Psoas muscle (tissue), 8 donors: ENCODE measurements around the gene YBEY. TPM values are rescaled to one million over a fixed set of nuclear protein-coding genes. Genes with fewer than 3 reads are reported as not detected.
A peak's percentile ranks its signal among the peaks of the same experiment; 100 is the strongest.

ENCODE experiments used
- ATAC-seq, 4 donors: fragments of 200-7000 bp; cut with Tn5 transposase; one replicate each; pipeline ENCODE4 v1.9.1; 2020; ENCODE audit warnings: moderate library complexity in 3 of 4, mild to moderate bottlenecking in 2 of 4
- DNase-seq, 2 donors: peaks; one replicate each; pipeline ENCODE4 v3.0.0-alpha.2; 2020
- H3K27ac ChIP-seq: fragments of 200-600 bp; one replicate; pipeline ENCODE4 v1.8.0; 2022
- H3K27me3 ChIP-seq, 3 donors: fragments of 200-600 bp in 1 of 3; one replicate each; pipeline versions ENCODE4 v1.6.1 to v1.8.0; 2013 to 2022; ENCODE audit warnings: low read length in 2 of 3, mild to moderate bottlenecking in 2 of 3, moderate library complexity in 1 of 3; ENCODE audit not compliant: insufficient read depth in 3 of 3
- H3K36me3 ChIP-seq, 2 donors: fragments of 200-600 bp in 1 of 2; one replicate each; pipeline versions ENCODE4 v1.6.1 to v1.8.0; 2013 to 2022; ENCODE audit warnings: low read depth in 1 of 2, mild to moderate bottlenecking in 1 of 2, moderate library complexity in 1 of 2; ENCODE audit not compliant: insufficient read depth in 1 of 2
- H3K4me1 ChIP-seq: fragments of 200-600 bp; one replicate; pipeline ENCODE4 v1.8.0; 2022
- H3K4me3 ChIP-seq: fragments of 200-600 bp; one replicate; pipeline ENCODE4 v1.8.0; 2022; ENCODE audit warnings: mild to moderate bottlenecking
- H3K9me3 ChIP-seq: fragments of 200-600 bp; one replicate; pipeline ENCODE4 v1.8.0; 2022
- WGBS, 3 donors: extraction: QIAGEN DNeasy Blood & Tissue Kit; methylation state at CpG; one replicate each; pipeline versions ENCODE4 v1.1.6 to v1.1.7; 2013; 5-methylcytosine and 5-hydroxymethylcytosine counted together
- intact Hi-C, 2 donors: fragments of 100-400 bp; cut with DNase I; formaldehyde crosslinking; loops; one replicate each; pipeline versions ENCODE4 v1.11.0 to v1.14.2; 2022
- polyA plus RNA-seq, 3 donors: library from polyadenylated mRNA; stranded (reverse); fragments of 200-250 nt; gene quantifications; one replicate each; pipeline ENCODE4 v1.2.3, GENCODE V29; 2013
- total RNA-seq, 4 donors: library from RNA; stranded (reverse); fragmentation: NEBNext Ultra II Directional in 2 of 4; extraction: Animal tissue kit (Norgen Biotek cat#: 25700) in 2 of 4; gene quantifications; one replicate each; pipeline versions ENCODE4 v1.2.1 to v1.2.4, GENCODE V29; 2021 to 2023
- TF ChIP-seq, protein P1 (sequence below): fragments of 200-600 bp; IDR thresholded peaks from one replicate; pipeline ENCODE4 v1.8.0; 2022; ENCODE audit warnings: antibody characterized with exemption
- donor health status: healthy with polysubstance abuse.
- donor health status: DM: no; HTN: no; CAD: no; lungs with moderate emphysema.
- donor health status: Bipolar disorder and iron deficiency.
- donor health status: healthy.
- donor health status: DM: yes; HTN: yes; CAD: no.
- donor health status: DM: no; HTN: no; CAD: no.
- donor health status: DM: no; HTN: no; CAD: no.
- donor health status: DM: yes; HTN: yes; CAD: no.

The YBEY gene
- total and polyA plus RNA-seq, 7 donors, result 4.7 to 18.2 (median 11.0) TPM

DNA sequence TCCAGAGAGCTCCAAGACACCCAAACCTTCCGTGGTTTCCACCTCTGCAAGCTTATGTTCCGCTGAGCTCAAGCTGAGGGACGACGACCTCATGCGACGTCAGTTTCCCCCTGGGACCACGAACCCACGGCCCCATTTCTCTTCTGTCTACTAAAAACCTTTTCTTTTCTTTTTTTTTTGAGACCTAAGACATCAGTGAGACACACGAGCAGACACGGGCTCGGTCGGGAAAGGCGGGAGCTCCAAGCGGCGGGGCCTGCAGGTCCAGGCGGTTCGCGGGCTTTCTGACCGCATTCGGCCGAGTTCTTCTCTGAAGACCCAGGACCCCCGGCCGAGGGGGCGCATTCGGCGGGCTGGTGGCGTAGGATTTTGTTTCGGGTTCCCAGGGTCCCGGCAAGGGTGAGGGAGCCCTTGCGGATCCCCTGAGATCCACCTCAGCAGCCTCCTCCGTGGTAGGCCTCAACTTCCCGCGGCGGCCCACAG is 37.1 kb downstream of the YBEY start:
- peak overlapping the region; percentile 77 for H3K4me3 ChIP-seq
- no peaks in the 10 kb centered on the region for H3K9me3 ChIP-seq
- peaks cover 24% of the 10 kb centered on the region for H3K4me1 ChIP-seq
- peaks cover 0 to 18% of the 10 kb centered on the region in 2 donors for H3K36me3 ChIP-seq
- TF ChIP-seq, protein P1, sequence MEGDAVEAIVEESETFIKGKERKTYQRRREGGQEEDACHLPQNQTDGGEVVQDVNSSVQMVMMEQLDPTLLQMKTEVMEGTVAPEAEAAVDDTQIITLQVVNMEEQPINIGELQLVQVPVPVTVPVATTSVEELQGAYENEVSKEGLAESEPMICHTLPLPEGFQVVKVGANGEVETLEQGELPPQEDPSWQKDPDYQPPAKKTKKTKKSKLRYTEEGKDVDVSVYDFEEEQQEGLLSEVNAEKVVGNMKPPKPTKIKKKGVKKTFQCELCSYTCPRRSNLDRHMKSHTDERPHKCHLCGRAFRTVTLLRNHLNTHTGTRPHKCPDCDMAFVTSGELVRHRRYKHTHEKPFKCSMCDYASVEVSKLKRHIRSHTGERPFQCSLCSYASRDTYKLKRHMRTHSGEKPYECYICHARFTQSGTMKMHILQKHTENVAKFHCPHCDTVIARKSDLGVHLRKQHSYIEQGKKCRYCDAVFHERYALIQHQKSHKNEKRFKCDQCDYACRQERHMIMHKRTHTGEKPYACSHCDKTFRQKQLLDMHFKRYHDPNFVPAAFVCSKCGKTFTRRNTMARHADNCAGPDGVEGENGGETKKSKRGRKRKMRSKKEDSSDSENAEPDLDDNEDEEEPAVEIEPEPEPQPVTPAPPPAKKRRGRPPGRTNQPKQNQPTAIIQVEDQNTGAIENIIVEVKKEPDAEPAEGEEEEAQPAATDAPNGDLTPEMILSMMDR, result no peak
- intact Hi-C loops, result loop anchor here in 1 of 2 donors (10.0 kb wide), 1 partner anchor 138 kb away; the partner anchor contains the start of gene SPATC1L
- WGBS, 3 donors, result 0 to 1% (median 1%) methylated on average over 31 to 34 of the region's 34 CpGs
- H3K27me3 ChIP-seq, result no peaks in the 10 kb centered on the region
- DNase-seq (no peak), ATAC-seq (peak in 1 of 4 donors; percentile 0)
- peak overlapping the region; percentile 46 for H3K27ac ChIP-seq

DNA sequence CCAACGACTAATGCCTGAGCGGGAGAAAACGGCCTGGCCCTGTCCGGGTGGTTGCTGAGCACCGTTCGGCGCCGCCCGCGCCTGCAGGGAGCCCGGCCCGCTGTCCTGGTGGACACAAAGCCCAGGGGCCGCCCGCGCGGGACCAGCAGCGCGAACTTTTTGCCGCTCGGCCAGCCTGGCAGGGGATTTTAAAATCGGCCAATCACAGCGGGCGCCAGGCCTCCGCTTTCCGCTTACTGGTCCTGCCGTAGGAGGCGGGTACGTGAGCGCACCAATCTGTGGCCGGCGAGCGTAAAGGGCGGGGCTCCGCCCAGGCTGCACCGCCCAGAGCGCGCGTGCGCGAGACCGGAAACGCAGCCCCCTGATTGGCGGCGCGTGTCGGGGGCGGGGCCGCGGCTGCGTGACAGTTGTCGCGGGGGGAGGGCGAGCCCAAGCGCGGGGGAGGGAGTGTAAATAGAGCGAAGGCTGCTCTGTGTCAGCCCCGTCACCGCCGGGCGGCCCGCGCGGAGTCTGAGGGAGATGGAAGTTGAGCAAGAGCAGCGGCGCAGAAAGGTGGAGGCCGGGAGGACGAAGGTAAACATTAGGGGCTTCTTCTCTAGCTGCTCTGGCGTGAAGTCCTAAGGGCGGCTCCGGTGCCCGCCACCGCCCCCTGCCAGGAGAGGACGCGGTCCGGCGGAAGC is 37.7 kb downstream of the YBEY start, which contains the start of the genes C21orf58 and PCNT:
Gene C21orf58 (minus strand): TSS at position 161 of the 680 bp plus-strand sequence. CDS start 1,132 bp downstream, outside the sequence.
Gene PCNT (plus strand): TSS at position 447 of the 680 bp plus-strand sequence. CDS start 73 bp downstream, at position 520.
- Histone ChIP-seq H3K27ac (peak within 1 kb of the TSS; percentile 94), H3K27me3 (no peaks in the 10 kb centered on the region), H3K36me3 (peaks cover 0 to 24% of the 10 kb centered on the region in 2 donors), H3K4me3 (peak within 1 kb of the TSS; percentile 77), H3K4me1 (peaks cover 24% of the 10 kb centered on the region), H3K9me3 (no peaks in the 10 kb centered on the region)
- TF ChIP-seq, protein P1, result no peak
- intact Hi-C loops, result loop anchor here in 1 of 2 donors (10.0 kb wide), 1 partner anchor 139 kb away; the partner anchor contains the start of gene SPATC1L
- peak; percentile 93 to 95 (median 94) for ATAC-seq
- DNase-seq, result peak; percentile 98 to 99
- WGBS, 3 donors, result 0 to 1% (median 0%) methylated on average over 57 to 76 of the region's 76 CpGs

DNA sequence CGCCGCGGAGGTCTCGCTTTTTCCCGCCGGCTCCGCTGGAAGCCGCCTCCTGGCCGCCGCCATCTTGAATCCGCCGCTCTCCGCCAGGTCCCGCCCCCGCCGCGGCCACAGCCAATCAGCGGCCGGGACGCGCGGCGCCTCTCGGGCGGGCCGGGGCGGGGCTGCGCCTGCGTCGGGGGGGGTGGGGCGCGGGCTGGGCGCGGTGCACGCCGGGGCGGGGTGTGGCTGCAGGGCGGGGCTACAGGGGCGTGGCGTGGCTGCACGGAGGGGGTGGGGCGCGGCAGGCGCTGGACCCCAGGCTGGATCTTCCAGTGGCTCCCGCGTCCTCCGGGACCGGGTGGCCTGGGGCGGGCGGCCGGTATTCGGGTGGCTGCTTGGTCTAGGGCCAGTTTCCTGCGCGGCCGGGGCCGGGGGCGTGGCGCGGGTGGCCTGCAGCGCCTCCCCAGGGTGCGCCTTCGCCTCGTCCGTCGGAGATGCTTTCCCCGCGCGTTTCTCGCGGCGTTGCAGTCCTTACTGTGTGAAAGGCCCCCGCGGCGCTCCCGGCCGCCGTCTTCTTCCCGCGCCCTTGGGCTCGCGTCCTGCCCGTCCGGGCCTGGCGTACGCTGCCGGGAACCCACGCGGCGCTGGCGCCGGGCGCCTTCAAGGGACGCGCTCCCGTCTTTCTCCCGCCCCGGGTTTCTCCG is 38.4 kb downstream of the YBEY start:
- intact Hi-C loops, result loop anchor here in 1 of 2 donors (1.0 to 10.0 kb wide), 2 partner anchors 37 to 140 kb away; partner anchors contain the start of gene SPATC1L

More for the DNA sequence above, 38.4 kb downstream of the YBEY start:
- TF ChIP-seq, protein P1, result peak; percentile 11
- WGBS, 3 donors, result 0 to 1% (median 0%) methylated on average over 36 to 97 of the region's 98 CpGs
- Histone ChIP-seq H3K4me1 (peaks cover 24% of the 10 kb centered on the region), H3K9me3 (no peaks in the 10 kb centered on the region), H3K27me3 (no peaks in the 10 kb centered on the region), H3K36me3 (peaks cover 0 to 30% of the 10 kb centered on the region in 2 donors), H3K4me3 (peak overlapping the region; percentile 77), H3K27ac (peak overlapping the region; percentile 94)
- peak; percentile 86 to 92 (median 88) for ATAC-seq
- peak; percentile 86 to 94 for DNase-seq
